Muscle of leg (tissue), 16 donors: ENCODE results near the gene CLDN3. TPM values are rescaled to one million over a fixed set of nuclear protein-coding genes. Genes with fewer than 3 reads are reported as not detected.

Experiments used
- DNase-seq: peaks from one replicate; pipeline ENCODE4 v3.0.0; 2013
- H3K27ac ChIP-seq: one replicate; pipeline ENCODE4 v1.5.1; 2013; ENCODE audit warnings: mild to moderate bottlenecking, low read length, control low read depth
- H3K27me3 ChIP-seq: one replicate; pipeline ENCODE4 v1.6.1; 2013; ENCODE audit warnings: low read length; ENCODE audit not compliant: control insufficient read depth, insufficient read depth
- H3K36me3 ChIP-seq: one replicate; pipeline ENCODE4 v1.6.1; 2013; ENCODE audit warnings: low read length; ENCODE audit not compliant: control insufficient read depth, insufficient read depth
- H3K4me1 ChIP-seq: one replicate; pipeline ENCODE4 v1.6.1; 2013; ENCODE audit warnings: low read length; ENCODE audit not compliant: control insufficient read depth, insufficient read depth
- H3K4me3 ChIP-seq: one replicate; pipeline ENCODE4 v1.5.1; 2013; ENCODE audit warnings: low read length, control low read depth
- H3K9me3 ChIP-seq: replicated peaks from 2 replicates; pipeline ENCODE4 v1.6.1; 2013; ENCODE audit warnings: low read depth, low read length; ENCODE audit not compliant: control insufficient read depth
- WGBS: methylation state at CpG from one replicate; pipeline ENCODE4 v1.1.5; 2013; ENCODE audit warnings: missing lambda C conversion rate; ENCODE audit not compliant: insufficient coverage; 5-methylcytosine and 5-hydroxymethylcytosine counted together
- long read RNA-seq, 11 donors: transcript quantifications; one replicate each; lab custom pipeline, GENCODE V29; 2026
- polyA plus RNA-seq, 8 donors: library from polyadenylated mRNA; unstranded; fragments of 120-200 nt; gene quantifications; one replicate each; pipeline versions ENCODE4 v1.2.1 to v1.2.3, GENCODE V29; 2013; ENCODE audit warnings: inconsistent platforms in 1 of 8, low replicate concordance in 1 of 8; ENCODE audit not compliant: insufficient read length in 8 of 8, insufficient read depth in 1 of 8
- total RNA-seq: library from RNA; stranded (reverse); fragments of 120-200 nt; gene quantifications from one replicate; pipeline ENCODE4 v1.2.4, GENCODE V29; 2013

Gene CLDN3
- total RNA-seq (0.13 TPM), polyA plus RNA-seq (1 to 10 TPM in 2 of 8 donors, under 1 TPM in 5, not detected in 1; 0.11 to 7.9 (median 0.21) TPM)
- long read RNA-seq, donor 1 = 0 reads
- long read RNA-seq, donor 2 = 0 reads
- long read RNA-seq, donor 3 = 0 reads
- long read RNA-seq, donor 4, partial matches to known transcripts = 0 of 2 reads
- long read RNA-seq, donor 4, other reads (novel, unspliced or antisense) = 0 of 2 reads
- long read RNA-seq, donor 5 = 0 reads
- long read RNA-seq, donor 6 = 0 reads
- long read RNA-seq, donor 7 = 0 reads
- long read RNA-seq, donor 8, partial matches to known transcripts = 0 of 1 reads
- long read RNA-seq, donor 8, other reads (novel, unspliced or antisense) = 0 of 1 reads
- long read RNA-seq, donor 9 = 0 reads
- long read RNA-seq, donor 10 = 0 reads
- long read RNA-seq, donor 11 = 0 reads

- DNase-seq = no peak
- H3K9me3 ChIP-seq = no peaks in the 10 kb centered on the region
- H3K27ac ChIP-seq = no peak within 1 kb of the TSS
- WGBS = 1% methylated on average over 64 of the region's 82 CpGs
- no peaks in the 10 kb centered on the region for H3K36me3 ChIP-seq
- H3K27me3 ChIP-seq = peaks cover 45% of the 10 kb centered on the region
- H3K4me3 ChIP-seq = no peak within 1 kb of the TSS
- peaks cover 9% of the 10 kb centered on the region for H3K4me1 ChIP-seq
Observed at GRCh38 chr7:73770002-73770859, at the start of gene CLDN3. Gene CLDN3, minus strand, starts transcription at chr7:73770270. Its CDS starts 221 bp downstream, at chr7:73770049.

GRCh38 chr7:73817121-73817520, 47.1 kb upstream of the CLDN3 start:
- Histone ChIP-seq H3K4me3 (no peak overlapping the region), H3K9me3 (no peaks in the 10 kb centered on the region), H3K27ac (no peak overlapping the region), H3K27me3 (peaks cover 3% of the 10 kb centered on the region), H3K36me3 (no peaks in the 10 kb centered on the region), H3K4me1 (no peaks in the 10 kb centered on the region)
- no peak for DNase-seq
- 82% methylated on average over 5 of the region's 6 CpGs for WGBS

- WGBS = 69% methylated on average over 4 of the region's 8 CpGs
- peaks cover 10% of the 10 kb centered on the region for H3K27me3 ChIP-seq
Observed at GRCh38 chr7:73815436-73815835, 45.4 kb upstream of the CLDN3 start.

GRCh38 chr7:73812996-73813395, 42.9 kb upstream of the CLDN3 start:
- H3K27me3 ChIP-seq = peaks cover 14% of the 10 kb centered on the region
- no peak for DNase-seq
- no peaks in the 10 kb centered on the region for H3K4me1 ChIP-seq
- H3K36me3 ChIP-seq = no peaks in the 10 kb centered on the region
- 100% methylated on average over 2 of the region's 3 CpGs for WGBS
- no peaks in the 10 kb centered on the region for H3K9me3 ChIP-seq
- H3K4me3 ChIP-seq = no peak overlapping the region
- no peak overlapping the region for H3K27ac ChIP-seq

More at GRCh38 chr7:73815436-73815835, 45.4 kb upstream of the CLDN3 start:
- no peak for DNase-seq
- no peaks in the 10 kb centered on the region for H3K9me3 ChIP-seq
- H3K4me1 ChIP-seq = no peaks in the 10 kb centered on the region
- no peak overlapping the region for H3K27ac ChIP-seq
- H3K36me3 ChIP-seq = no peaks in the 10 kb centered on the region
- H3K4me3 ChIP-seq = no peak overlapping the region

GRCh38 chr7:73811760-73812168, 41.7 kb upstream of the CLDN3 start:
- 0% methylated on average over 6 of the region's 11 CpGs for WGBS
- Histone ChIP-seq H3K9me3 (no peaks in the 10 kb centered on the region), H3K4me3 (no peak overlapping the region), H3K27ac (no peak overlapping the region), H3K27me3 (peaks cover 14% of the 10 kb centered on the region), H3K36me3 (no peaks in the 10 kb centered on the region), H3K4me1 (no peaks in the 10 kb centered on the region)
- DNase-seq = no peak

GRCh38 chr7:73810998-73811360, 40.9 kb upstream of the CLDN3 start:
- no peak for DNase-seq
- H3K4me1 ChIP-seq = no peaks in the 10 kb centered on the region
- H3K27ac ChIP-seq = no peak overlapping the region
- H3K9me3 ChIP-seq = no peaks in the 10 kb centered on the region
- H3K27me3 ChIP-seq = peaks cover 11% of the 10 kb centered on the region
- WGBS = 0% methylated on average over 1 of the region's 4 CpGs
- no peaks in the 10 kb centered on the region for H3K36me3 ChIP-seq
- H3K4me3 ChIP-seq = no peak overlapping the region

GRCh38 chr7:73809467-73809951, 39.4 kb upstream of the CLDN3 start:
- H3K4me1 ChIP-seq = no peaks in the 10 kb centered on the region
- no peaks in the 10 kb centered on the region for H3K36me3 ChIP-seq
- no peak overlapping the region for H3K27ac ChIP-seq
- no peak overlapping the region for H3K4me3 ChIP-seq
- 65% methylated on average over 18 of the region's 21 CpGs for WGBS
- no peak for DNase-seq
- H3K27me3 ChIP-seq = peaks cover 11% of the 10 kb centered on the region
- no peaks in the 10 kb centered on the region for H3K9me3 ChIP-seq

GRCh38 chr7:73802459-73802858, 32.4 kb upstream of the CLDN3 start:
- H3K27ac ChIP-seq = no peak overlapping the region
- H3K4me1 ChIP-seq = no peaks in the 10 kb centered on the region
- no peaks in the 10 kb centered on the region for H3K9me3 ChIP-seq
- 100% methylated on average over 1 of the region's 4 CpGs for WGBS
- DNase-seq = no peak
- no peak overlapping the region for H3K4me3 ChIP-seq
- H3K27me3 ChIP-seq = peaks cover 3% of the 10 kb centered on the region
- no peaks in the 10 kb centered on the region for H3K36me3 ChIP-seq

GRCh38 chr7:73801577-73801976, 31.5 kb upstream of the CLDN3 start:
- H3K36me3 ChIP-seq = no peaks in the 10 kb centered on the region
- H3K4me1 ChIP-seq = no peaks in the 10 kb centered on the region
- no peak overlapping the region for H3K4me3 ChIP-seq
- no CpG with 5 or more reads among the region's 1 CpG for WGBS
- no peak for DNase-seq
- H3K27me3 ChIP-seq = peaks cover 3% of the 10 kb centered on the region
- no peaks in the 10 kb centered on the region for H3K9me3 ChIP-seq
- H3K27ac ChIP-seq = no peak overlapping the region
